ENCODE results near the gene LRSAM1.

The LRSAM1 gene

DNA sequence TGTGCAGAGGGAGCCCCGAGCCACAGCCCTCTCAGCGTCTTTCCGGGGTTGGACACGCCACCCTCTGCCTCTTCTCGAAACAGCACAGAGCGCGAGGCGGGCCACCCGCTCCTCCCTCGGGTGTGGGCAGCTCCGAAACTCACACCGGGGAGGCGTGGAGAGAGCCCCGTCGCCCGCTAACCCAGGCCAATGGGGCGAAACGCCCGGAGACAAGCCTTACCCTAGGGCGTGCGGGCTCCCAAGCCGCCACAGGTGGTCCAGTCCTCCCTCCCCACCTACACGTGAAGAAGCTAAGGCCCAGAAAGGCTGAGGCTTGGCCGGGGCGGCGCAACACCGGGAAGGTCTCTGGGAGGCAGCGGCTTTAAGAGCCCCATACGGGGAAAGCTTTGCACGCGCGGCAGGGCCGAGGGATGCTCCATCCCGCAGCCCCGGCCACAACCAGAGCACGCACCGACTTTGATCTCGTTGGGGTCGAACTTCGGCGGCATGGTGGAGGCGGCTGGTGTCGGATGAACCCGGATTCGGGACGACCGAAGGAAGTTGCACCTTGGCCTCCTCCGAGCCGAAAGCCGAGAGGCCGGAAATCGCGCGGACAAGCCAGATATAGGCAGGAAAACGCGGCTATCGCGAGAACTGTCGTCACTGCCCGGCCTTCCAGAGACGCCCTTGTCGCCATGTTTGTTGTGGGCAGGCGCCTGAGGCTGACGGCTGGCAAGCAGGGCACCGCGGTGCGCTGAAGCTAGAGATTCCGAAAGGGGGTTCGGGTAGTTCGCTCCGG is at the start of gene LRSAM1, which contains the start of gene RPL12:
Gene LRSAM1 (plus strand): TSS at position 681 of the 778 bp plus-strand sequence. CDS start 3,018 bp downstream, outside the sequence.
Gene RPL12 (minus strand): TSS at position 577 of the 778 bp plus-strand sequence. CDS start 89 bp downstream, at position 488.
- peak; percentile 95 to 99 (median 95) for DNase-seq (ENCODE audit: low read depth in 2 of 3, low spot score in 1 of 3)

DNA sequence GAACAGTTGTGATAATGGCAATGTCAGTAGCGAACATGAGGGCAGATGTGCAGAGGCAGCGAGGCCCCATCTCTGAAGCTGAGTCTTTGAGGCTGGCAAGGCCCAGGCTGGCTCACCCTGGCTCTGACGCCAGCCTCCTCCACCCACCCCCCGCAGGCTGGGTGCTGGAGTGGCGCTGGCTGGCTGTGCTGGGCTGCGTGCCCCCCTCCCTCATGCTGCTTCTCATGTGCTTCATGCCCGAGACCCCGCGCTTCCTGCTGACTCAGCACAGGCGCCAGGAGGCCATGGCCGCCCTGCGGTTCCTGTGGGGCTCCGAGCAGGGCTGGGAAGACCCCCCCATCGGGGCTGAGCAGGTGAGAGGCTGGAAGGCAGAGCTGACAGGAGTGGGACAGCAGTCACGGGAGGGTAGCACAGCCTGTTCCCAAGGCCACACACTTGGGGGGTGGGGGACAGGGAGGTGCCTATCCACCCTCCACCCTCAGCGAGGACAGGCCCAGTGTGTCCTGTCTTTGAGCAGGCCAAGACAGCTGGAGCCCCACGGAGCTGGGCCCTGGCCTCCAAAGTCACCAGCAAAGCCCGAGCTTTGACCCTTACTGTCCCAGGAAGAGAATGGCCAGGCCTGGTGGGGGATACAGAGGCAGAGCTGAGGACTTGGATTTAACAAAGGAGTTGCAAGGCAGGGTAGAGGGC is 48.8 kb upstream of the LRSAM1 start:
- no peak for DNase-seq (ENCODE audit: low read depth in 2 of 3, low spot score in 1 of 3)

DNA sequence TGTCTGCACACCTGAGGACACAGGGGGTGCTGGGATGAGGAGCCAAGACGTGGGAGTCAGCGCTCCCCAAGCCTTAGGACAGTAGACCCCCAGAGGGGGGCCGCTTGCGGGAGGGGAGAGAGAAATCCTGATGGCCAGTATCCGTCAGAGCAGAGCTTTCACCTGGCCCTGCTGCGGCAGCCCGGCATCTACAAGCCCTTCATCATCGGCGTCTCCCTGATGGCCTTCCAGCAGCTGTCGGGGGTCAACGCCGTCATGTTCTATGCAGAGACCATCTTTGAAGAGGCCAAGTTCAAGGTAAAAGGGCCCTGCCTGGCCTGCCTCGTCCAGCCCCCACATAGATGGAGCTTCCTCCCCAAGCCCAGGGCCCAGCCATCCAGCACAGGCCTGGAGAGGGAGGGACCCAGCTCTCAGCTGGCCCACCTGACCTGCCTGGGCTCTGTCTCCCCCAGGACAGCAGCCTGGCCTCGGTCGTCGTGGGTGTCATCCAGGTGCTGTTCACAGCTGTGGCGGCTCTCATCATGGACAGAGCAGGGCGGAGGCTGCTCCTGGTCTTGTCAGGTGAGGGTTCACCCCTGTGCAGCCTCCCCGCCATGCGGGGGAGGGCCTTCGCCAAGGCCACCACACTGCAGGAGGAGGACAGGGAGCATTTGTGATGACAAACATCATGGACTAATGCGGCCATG is 47.7 kb upstream of the LRSAM1 start:
- DNase-seq (ENCODE audit: low read depth in 2 of 3, low spot score in 1 of 3): no peak

DNA sequence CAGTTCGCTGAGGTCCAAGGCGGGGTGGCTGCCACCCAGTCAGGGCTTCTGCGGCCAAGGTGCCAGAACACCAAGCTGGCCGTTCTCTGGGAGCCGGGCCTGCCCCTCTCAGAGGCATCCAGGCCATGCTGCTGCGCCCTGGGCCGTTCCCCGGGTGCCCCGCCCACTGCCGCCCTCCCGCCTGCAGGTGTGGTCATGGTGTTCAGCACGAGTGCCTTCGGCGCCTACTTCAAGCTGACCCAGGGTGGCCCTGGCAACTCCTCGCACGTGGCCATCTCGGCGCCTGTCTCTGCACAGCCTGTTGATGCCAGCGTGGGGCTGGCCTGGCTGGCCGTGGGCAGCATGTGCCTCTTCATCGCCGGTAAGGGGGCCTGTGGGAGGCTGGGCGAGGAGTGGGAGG is 46.7 kb upstream of the LRSAM1 start:
- DNase-seq (ENCODE audit: low read depth in 2 of 3, low spot score in 1 of 3): no peak

- DNase-seq (ENCODE audit: low read depth in 2 of 3, low spot score in 1 of 3): no peak
These were observed 45.8 kb upstream of the LRSAM1 start for GRCh38 chr9:127405344-127406125.

DNA sequence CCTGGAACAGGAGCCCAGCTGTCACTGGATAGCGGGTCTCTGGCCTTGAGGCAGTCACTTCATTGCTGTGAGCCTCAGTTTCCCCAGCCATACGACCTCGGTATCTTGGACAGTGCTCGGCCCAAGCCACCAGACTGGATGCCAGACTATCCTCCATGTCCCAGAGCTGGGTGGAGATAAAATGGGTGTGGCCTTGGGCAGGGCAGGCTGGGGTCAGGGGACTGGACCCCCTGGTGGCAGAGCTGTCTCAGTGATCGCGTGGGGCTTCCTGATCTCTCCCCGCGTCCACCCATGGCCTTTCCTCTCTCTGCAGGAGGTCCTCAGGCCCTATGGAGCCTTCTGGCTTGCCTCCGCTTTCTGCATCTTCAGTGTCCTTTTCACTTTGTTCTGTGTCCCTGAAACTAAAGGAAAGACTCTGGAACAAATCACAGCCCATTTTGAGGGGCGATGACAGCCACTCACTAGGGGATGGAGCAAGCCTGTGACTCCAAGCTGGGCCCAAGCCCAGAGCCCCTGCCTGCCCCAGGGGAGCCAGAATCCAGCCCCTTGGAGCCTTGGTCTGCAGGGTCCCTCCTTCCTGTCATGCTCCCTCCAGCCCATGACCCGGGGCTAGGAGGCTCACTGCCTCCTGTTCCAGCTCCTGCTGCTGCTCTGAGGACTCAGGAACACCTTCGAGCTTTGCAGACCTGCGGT is 44.4 kb upstream of the LRSAM1 start:
- no peak for DNase-seq (ENCODE audit: low read depth in 2 of 3, low spot score in 1 of 3)

- no peak for DNase-seq (ENCODE audit: low read depth in 2 of 3, low spot score in 1 of 3)
These were observed 43.8 kb upstream of the LRSAM1 start for GRCh38 chr9:127407492-127407843.

DNA sequence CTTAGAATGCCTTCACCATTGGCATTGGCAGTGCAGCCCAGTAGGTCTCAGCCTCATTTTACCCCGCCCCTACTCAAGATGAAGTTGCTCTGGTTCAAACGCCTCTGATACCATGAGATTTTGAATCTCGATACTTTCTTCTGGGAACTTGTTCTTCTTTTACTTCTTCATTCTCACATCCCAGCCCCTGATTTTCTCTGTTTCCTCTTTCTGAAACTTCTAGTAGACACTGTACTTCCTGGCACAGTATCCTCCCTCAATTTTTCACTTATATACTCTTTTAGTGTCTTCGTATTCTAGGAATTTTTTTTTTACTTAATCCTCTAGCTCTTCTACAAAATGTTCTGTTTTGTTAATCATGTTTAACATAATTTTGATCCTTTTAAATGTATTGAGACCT is 40.2 kb upstream of the LRSAM1 start:
- DNase-seq (ENCODE audit: low read depth in 2 of 3, low spot score in 1 of 3): no peak

DNA sequence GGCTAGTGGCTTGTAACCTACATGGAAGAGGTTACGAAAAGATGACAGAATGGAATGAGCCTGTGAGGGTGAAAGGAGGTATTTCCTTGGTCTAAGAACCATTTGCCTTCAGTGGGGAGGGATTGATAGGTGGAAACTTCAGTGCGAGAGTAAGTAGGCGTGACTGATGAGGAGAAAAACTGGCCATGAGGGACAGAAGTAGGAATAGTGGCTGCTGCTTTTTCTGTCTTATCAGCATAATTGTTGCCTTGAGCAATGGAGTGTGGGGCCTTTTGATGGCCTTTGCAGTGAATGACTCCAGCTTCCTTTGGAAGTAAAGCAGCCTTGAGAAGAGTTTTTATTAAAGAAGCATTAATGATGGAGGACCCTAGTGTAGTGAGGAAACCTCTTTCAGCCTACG is 36.2 kb upstream of the LRSAM1 start:
- DNase-seq (ENCODE audit: low read depth in 2 of 3, low spot score in 1 of 3): no peak

GRCh38 chr9:127415657-127416056 is 35.7 kb upstream of the LRSAM1 start:
- DNase-seq (ENCODE audit: low read depth in 2 of 3, low spot score in 1 of 3): no peak

GRCh38 chr9:127417131-127418036 is 33.9 kb upstream of the LRSAM1 start:
- DNase-seq (ENCODE audit: low read depth in 2 of 3, low spot score in 1 of 3): no peak

- peak in 1 of 3 donors; percentile 31 for DNase-seq (ENCODE audit: low read depth in 2 of 3, low spot score in 1 of 3)
These were observed 33.3 kb upstream of the LRSAM1 start for GRCh38 chr9:127418037-127418471.

- DNase-seq (ENCODE audit: low read depth in 2 of 3, low spot score in 1 of 3): no peak
These were observed 32.0 kb upstream of the LRSAM1 start for GRCh38 chr9:127419348-127419747.

DNA sequence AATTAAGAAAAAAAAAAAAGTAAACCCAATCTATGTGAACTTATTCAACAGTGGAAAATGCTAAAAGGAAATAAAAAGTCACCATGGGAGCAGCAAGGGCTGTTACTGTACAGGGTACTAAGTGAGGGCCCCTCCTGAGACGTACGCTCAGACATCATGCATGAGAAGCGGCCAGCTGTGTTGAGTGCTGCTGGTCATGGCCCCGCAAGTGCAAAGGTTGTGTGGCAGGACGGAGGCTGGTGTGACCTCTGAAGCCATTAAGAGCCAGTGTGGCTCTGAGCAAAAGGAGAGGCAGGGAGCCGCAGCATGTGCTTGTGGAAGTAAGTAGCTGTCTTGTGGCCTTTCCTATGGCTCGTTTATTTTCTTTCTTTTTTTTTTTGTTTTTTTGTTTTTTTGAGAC is 30.3 kb upstream of the LRSAM1 start:
- no peak for DNase-seq (ENCODE audit: low read depth in 2 of 3, low spot score in 1 of 3)

DNA sequence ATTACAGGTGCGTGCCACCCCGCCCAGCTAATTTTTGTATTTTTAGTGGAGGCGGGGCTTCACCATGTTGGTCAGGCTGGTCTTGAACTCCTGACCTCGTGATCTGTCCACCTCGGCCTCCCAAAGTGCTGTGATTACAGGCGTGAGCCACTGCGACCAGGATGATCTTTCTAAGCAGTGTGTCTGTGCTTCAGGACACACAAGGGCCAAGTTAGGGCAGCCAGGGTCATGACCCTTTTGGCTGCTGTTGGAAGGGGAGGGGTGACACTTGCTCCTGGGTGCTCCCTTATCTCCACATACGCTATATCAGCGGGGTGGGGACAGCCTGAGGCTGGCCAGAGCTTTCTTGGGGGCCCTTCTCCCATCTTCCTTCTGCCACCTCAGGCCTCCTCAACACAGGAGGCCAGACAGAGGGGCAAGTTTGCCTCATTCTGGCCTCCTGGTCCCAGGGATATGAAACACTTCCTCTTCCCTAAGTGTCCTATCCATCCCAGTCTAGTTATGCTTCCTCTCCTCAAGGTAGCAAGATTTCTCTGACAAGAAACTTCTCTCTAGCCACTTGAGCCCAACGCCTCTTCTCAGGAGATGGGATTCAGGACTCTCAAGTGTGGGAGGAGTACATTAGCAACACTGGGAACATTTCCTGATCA is 29.1 kb upstream of the LRSAM1 start:
- DNase-seq (ENCODE audit: low read depth in 2 of 3, low spot score in 1 of 3): no peak

DNA sequence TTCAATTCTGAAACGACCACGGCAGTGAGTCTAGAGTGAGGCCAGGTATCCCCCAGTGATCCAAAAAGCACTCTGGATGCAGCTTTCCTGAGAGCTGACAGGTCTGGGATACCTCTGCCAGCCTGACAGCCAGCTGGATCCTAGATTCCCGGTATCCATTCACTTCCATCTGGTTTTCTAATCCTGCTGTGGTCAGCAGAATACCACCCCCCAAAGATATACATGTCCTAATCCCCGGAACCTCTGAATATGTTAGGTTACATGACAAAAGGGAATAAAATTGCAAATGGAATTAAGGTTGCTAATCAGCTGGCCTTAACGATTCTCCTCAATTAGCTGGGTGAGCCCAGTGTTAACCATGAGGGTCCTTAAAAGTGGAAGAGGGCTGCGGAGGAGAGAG is 28.5 kb upstream of the LRSAM1 start:
- DNase-seq (ENCODE audit: low read depth in 2 of 3, low spot score in 1 of 3): no peak

GRCh38 chr9:127423476-127423933 is 27.8 kb upstream of the LRSAM1 start:
- DNase-seq (ENCODE audit: low read depth in 2 of 3, low spot score in 1 of 3): no peak

- DNase-seq (ENCODE audit: low read depth in 2 of 3, low spot score in 1 of 3): peak; percentile 85 to 91 (median 87)
These were observed 27.2 kb upstream of the LRSAM1 start, which contains the start of gene ZNF79 for GRCh38 chr9:127423934-127424675. Gene ZNF79 (plus strand): TSS chr9:127424382. CDS start chr9:127424788, 406 bp downstream.
